HepG2 (cell line): ENCODE data around the gene GPBAR1. TPM values are rescaled to one million over a fixed set of nuclear protein-coding genes. Genes with fewer than 3 reads are reported as not detected.

Source experiments
- FLYWCH1 ChIP-seq: sonication (generic); formaldehyde crosslinking; IDR thresholded peaks from 2 replicates; pipeline ENCODE4 v1.8.1; 2023; ENCODE audit warnings: mild to moderate bottlenecking, missing genetic modification reagents
- ISX ChIP-seq: sonication (generic); formaldehyde crosslinking; conservative IDR thresholded peaks from 2 replicates; pipeline ENCODE4 v1.5.0; 2020; ENCODE audit warnings: missing genetic modification reagents
- PHB2 ChIP-seq: fragments of 450-650 bp; IDR thresholded peaks from 2 replicates; pipeline ENCODE4 v1.6.1; 2018; ENCODE audit not compliant: partially characterized antibody
- POLR2AphosphoS2 ChIP-seq: IDR thresholded peaks from 2 replicates; pipeline ENCODE4 v1.6.1; 2011; ENCODE audit warnings: low read depth, low read length, improper control_type of control experiment
- RFX5 ChIP-seq: IDR thresholded peaks from 2 replicates; pipeline ENCODE4 v1.6.1; 2011; ENCODE audit warnings: low read depth, low read length, improper control_type of control experiment
- SMARCC2 ChIP-seq: fragments of 450-650 bp; IDR thresholded peaks from 2 replicates; pipeline ENCODE4 v1.6.1; 2017; ENCODE audit warnings: antibody characterized with exemption, mild to moderate bottlenecking
- YEATS4 ChIP-seq: sonication (generic); formaldehyde crosslinking; IDR thresholded peaks from 2 replicates; pipeline ENCODE4 v1.4.0; 2020; ENCODE audit warnings: missing genetic modification reagents, borderline replicate concordance
- ZNF260 ChIP-seq: sonication (generic); formaldehyde crosslinking; IDR thresholded peaks from 2 replicates; pipeline ENCODE4 v1.4.0; 2020; ENCODE audit warnings: missing genetic modification reagents, low read depth, mild to moderate bottlenecking, borderline replicate concordance
- ZNF3 ChIP-seq: IDR thresholded peaks from 2 replicates; pipeline ENCODE4 v1.7.0; 2017; ENCODE audit warnings: inconsistent platforms
- ZNF34 ChIP-seq: sonication (generic); formaldehyde crosslinking; IDR thresholded peaks from 2 replicates; pipeline ENCODE4 v1.4.0; 2020; ENCODE audit warnings: mild to moderate bottlenecking, missing genetic modification reagents, borderline replicate concordance
- ZNF598 ChIP-seq: sonication (generic); formaldehyde crosslinking; IDR thresholded peaks from 2 replicates; pipeline ENCODE4 v1.5.1; 2020; ENCODE audit warnings: mild to moderate bottlenecking, missing genetic modification reagents, borderline replicate concordance
- ZNF782 ChIP-seq: sonication (generic); formaldehyde crosslinking; IDR thresholded peaks from 2 replicates; pipeline ENCODE4 v1.4.0; 2020; ENCODE audit warnings: missing genetic modification reagents, mild to moderate bottlenecking, borderline replicate concordance
- polyA plus RNA-seq, 8 experiments: library from polyadenylated mRNA; depleted of rRNA in 3 of 8; stranded (reverse) in 7 of 8; unstranded in 1 of 8; fragments of >200 nt; fragmentation: Illumina TruSeq in 4 of 8; extraction: Trizol in 4 of 8; gene quantifications; 2 replicates each; pipeline versions ENCODE4 v1.2.1 to v1.2.3, GENCODE V29; 2011 to 2016; ENCODE audit warnings: low read depth in 4 of 8, missing spikeins in 1 of 8, mixed read lengths in 1 of 8; ENCODE audit not compliant: insufficient read depth in 1 of 8
- total RNA-seq, 5 experiments: library from RNA; depleted of rRNA; stranded (reverse); fragments of >200 nt; fragmentation: Illumina TruSeq; extraction: Trizol; gene quantifications; 2 replicates each; pipeline ENCODE4 v1.2.3, GENCODE V29; 2016; ENCODE audit warnings: low read depth in 1 of 5
- TF ChIP-seq, protein P1 (sequence below): sonication (generic); formaldehyde crosslinking; IDR thresholded peaks from 2 replicates; pipeline ENCODE4 v1.4.0; 2020; ENCODE audit warnings: missing genetic modification reagents
- TF ChIP-seq, protein P2 (sequence below): sonication (generic); formaldehyde crosslinking; IDR thresholded peaks from 2 replicates; pipeline ENCODE4 v1.8.0; 2022; ENCODE audit warnings: missing genetic modification reagents, mild to moderate bottlenecking, moderate library complexity, borderline replicate concordance
- TF ChIP-seq, protein P3 (sequence below): IDR thresholded peaks from 2 replicates; pipeline ENCODE4 v1.6.1; 2016; ENCODE audit warnings: low read depth, missing genetic modification reagents, missing compliant biosample characterization
- TF ChIP-seq, protein P4 (sequence below): IDR thresholded peaks from 2 replicates; pipeline ENCODE4 v1.6.1; 2018; ENCODE audit warnings: missing genetic modification reagents
- TF ChIP-seq, protein P5 (sequence below): IDR thresholded peaks from 2 replicates; pipeline ENCODE4 v1.6.1; 2016; ENCODE audit warnings: mild to moderate bottlenecking

The GPBAR1 gene
- total and polyA plus RNA-seq, 2 of the 13 experiments (the other 11 are each of a cell fraction or from before 2014, with no cell fraction given), result 0.05 to 0.09 TPM

DNA sequence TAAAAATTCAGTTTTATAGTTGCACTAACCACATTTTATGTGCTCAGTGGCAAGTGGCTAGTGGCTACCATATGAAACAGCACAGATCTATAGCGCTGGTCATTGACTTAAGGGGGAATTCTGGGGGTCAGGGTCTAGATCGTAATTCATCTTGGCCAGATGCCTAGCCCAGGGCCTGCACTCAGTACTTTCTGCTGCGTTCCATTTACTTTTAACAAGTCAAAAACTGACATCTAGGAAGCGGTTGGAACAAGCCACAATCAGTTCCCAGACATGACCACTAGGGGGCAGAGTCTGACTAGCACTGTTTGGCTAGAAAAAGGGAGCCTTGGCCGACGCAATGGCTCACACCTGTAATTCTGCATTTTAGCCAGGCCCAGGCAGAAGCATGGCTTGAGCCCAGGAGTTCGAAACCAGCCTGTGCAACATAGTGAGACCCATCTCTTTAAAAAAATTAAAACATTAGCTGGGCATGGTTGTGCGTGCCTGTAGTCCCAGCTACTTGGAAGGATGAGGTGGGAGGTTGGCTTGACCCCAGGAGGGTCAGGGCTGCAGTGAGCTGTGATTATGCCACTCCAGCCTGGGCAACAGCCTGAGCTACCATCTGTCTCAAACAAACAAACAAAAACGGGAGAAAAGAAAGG is 40.5 kb downstream of the GPBAR1 start (continued):
- TF ChIP-seq POLR2AphosphoS2, result no peak
- no peak; the same call in 1 of the 2 replicates for TF ChIP-seq FLYWCH1
- TF ChIP-seq ZNF3 (CRISPR knock-in tag), result peak; percentile 57; the same call in 1 of the 2 replicates
- TF ChIP-seq, protein P1, sequence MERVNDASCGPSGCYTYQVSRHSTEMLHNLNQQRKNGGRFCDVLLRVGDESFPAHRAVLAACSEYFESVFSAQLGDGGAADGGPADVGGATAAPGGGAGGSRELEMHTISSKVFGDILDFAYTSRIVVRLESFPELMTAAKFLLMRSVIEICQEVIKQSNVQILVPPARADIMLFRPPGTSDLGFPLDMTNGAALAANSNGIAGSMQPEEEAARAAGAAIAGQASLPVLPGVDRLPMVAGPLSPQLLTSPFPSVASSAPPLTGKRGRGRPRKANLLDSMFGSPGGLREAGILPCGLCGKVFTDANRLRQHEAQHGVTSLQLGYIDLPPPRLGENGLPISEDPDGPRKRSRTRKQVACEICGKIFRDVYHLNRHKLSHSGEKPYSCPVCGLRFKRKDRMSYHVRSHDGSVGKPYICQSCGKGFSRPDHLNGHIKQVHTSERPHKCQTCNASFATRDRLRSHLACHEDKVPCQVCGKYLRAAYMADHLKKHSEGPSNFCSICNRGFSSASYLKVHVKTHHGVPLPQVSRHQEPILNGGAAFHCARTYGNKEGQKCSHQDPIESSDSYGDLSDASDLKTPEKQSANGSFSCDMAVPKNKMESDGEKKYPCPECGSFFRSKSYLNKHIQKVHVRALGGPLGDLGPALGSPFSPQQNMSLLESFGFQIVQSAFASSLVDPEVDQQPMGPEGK (CRISPR knock-in tag), result peak; percentile 71
- TF ChIP-seq, protein P2, sequence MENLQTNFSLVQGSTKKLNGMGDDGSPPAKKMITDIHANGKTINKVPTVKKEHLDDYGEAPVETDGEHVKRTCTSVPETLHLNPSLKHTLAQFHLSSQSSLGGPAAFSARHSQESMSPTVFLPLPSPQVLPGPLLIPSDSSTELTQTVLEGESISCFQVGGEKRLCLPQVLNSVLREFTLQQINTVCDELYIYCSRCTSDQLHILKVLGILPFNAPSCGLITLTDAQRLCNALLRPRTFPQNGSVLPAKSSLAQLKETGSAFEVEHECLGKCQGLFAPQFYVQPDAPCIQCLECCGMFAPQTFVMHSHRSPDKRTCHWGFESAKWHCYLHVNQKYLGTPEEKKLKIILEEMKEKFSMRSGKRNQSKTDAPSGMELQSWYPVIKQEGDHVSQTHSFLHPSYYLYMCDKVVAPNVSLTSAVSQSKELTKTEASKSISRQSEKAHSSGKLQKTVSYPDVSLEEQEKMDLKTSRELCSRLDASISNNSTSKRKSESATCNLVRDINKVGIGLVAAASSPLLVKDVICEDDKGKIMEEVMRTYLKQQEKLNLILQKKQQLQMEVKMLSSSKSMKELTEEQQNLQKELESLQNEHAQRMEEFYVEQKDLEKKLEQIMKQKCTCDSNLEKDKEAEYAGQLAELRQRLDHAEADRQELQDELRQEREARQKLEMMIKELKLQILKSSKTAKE, result no peak
- TF ChIP-seq, protein P3, sequence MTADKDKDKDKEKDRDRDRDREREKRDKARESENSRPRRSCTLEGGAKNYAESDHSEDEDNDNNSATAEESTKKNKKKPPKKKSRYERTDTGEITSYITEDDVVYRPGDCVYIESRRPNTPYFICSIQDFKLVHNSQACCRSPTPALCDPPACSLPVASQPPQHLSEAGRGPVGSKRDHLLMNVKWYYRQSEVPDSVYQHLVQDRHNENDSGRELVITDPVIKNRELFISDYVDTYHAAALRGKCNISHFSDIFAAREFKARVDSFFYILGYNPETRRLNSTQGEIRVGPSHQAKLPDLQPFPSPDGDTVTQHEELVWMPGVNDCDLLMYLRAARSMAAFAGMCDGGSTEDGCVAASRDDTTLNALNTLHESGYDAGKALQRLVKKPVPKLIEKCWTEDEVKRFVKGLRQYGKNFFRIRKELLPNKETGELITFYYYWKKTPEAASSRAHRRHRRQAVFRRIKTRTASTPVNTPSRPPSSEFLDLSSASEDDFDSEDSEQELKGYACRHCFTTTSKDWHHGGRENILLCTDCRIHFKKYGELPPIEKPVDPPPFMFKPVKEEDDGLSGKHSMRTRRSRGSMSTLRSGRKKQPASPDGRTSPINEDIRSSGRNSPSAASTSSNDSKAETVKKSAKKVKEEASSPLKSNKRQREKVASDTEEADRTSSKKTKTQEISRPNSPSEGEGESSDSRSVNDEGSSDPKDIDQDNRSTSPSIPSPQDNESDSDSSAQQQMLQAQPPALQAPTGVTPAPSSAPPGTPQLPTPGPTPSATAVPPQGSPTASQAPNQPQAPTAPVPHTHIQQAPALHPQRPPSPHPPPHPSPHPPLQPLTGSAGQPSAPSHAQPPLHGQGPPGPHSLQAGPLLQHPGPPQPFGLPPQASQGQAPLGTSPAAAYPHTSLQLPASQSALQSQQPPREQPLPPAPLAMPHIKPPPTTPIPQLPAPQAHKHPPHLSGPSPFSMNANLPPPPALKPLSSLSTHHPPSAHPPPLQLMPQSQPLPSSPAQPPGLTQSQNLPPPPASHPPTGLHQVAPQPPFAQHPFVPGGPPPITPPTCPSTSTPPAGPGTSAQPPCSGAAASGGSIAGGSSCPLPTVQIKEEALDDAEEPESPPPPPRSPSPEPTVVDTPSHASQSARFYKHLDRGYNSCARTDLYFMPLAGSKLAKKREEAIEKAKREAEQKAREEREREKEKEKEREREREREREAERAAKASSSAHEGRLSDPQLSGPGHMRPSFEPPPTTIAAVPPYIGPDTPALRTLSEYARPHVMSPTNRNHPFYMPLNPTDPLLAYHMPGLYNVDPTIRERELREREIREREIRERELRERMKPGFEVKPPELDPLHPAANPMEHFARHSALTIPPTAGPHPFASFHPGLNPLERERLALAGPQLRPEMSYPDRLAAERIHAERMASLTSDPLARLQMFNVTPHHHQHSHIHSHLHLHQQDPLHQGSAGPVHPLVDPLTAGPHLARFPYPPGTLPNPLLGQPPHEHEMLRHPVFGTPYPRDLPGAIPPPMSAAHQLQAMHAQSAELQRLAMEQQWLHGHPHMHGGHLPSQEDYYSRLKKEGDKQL (CRISPR knock-in tag), result no peak
- TF ChIP-seq, protein P4, sequence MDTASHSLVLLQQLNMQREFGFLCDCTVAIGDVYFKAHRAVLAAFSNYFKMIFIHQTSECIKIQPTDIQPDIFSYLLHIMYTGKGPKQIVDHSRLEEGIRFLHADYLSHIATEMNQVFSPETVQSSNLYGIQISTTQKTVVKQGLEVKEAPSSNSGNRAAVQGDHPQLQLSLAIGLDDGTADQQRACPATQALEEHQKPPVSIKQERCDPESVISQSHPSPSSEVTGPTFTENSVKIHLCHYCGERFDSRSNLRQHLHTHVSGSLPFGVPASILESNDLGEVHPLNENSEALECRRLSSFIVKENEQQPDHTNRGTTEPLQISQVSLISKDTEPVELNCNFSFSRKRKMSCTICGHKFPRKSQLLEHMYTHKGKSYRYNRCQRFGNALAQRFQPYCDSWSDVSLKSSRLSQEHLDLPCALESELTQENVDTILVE (CRISPR knock-in tag), result peak; percentile 82; the same call in 1 of the 2 replicates
- no peak; the same call in 1 of the 2 replicates for TF ChIP-seq ZNF782 (CRISPR knock-in tag)
- peak; percentile 60; the same call in 1 of the 2 replicates for TF ChIP-seq ZNF598 (CRISPR knock-in tag)
- TF ChIP-seq RFX5, result no peak
- TF ChIP-seq SMARCC2, result no peak
- TF ChIP-seq ZNF34 (CRISPR knock-in tag), result no peak
- no peak for TF ChIP-seq YEATS4
- TF ChIP-seq, protein P5, sequence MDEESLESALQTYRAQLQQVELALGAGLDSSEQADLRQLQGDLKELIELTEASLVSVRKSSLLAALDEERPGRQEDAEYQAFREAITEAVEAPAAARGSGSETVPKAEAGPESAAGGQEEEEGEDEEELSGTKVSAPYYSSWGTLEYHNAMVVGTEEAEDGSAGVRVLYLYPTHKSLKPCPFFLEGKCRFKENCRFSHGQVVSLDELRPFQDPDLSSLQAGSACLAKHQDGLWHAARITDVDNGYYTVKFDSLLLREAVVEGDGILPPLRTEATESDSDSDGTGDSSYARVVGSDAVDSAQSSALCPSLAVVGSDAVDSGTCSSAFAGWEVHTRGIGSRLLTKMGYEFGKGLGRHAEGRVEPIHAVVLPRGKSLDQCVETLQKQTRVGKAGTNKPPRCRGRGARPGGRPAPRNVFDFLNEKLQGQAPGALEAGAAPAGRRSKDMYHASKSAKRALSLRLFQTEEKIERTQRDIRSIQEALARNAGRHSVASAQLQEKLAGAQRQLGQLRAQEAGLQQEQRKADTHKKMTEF (CRISPR knock-in tag), result peak; percentile 72
- no peak for TF ChIP-seq ISX (CRISPR knock-in tag)
- no peak for TF ChIP-seq ZNF260 (CRISPR knock-in tag)
- TF ChIP-seq PHB2, result no peak
